Measurements from ENCODE around the gene VPS18. TPM values are rescaled to one million over a fixed set of nuclear protein-coding genes. Genes with fewer than 3 reads are reported as not detected.

Gene VPS18
- total RNA-seq, 1 donor from 2014 or later: 16.0 TPM

DNA sequence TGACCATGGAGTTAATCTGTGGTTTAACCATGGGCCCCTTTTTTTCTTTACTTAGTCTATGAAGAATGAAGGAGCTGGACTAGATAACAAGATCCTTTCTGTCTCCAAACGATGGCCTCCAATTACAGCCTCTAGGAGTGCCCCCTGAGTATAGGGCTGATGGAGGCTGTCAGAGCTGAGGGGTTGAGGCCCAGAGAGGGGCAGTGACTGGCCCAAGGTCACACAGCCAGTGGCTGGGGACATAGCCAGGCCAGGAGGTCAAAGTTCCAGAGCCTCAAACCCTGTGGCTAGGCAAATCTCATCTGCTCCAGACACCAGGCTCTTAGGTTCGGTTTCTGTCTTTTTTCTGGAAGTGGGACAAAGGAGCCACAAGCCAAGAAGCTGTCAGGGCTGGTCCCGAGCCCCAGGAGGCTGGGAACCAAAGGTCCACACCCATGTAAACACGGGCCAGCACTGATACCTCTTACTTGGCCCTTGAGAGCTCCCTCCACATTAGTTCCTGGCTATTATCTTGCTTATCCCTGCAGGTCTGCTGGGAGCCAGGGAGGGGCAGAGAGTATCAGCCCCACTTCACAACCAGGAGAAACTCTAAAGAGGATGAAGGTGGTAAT is 30.5 kb upstream of the VPS18 start:
- intact Hi-C loops (cut with DNase I): no loop called here
- DNase-seq (ENCODE audit: low spot score): no peak

DNA sequence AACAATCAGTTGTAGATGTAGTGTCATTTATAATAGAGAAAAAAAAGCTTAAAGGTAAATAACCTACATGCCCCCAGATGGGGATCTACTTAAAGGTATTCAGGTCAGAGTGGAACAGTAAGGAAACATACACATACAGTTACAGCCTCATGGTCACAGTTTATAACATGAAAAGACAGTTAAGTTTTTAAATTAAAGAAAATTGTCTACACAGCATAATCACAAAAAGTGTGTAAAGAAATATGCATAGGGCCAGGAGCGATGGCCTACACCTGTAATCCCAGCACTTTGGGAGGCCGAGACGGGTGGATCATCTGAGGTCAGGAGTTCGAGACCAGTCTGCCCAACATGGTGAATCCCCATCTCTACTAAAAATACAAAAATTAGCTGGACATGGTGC is 27.1 kb upstream of the VPS18 start:
- intact Hi-C loops (cut with DNase I): no loop called here
- no peak for DNase-seq (ENCODE audit: low spot score)

DNA sequence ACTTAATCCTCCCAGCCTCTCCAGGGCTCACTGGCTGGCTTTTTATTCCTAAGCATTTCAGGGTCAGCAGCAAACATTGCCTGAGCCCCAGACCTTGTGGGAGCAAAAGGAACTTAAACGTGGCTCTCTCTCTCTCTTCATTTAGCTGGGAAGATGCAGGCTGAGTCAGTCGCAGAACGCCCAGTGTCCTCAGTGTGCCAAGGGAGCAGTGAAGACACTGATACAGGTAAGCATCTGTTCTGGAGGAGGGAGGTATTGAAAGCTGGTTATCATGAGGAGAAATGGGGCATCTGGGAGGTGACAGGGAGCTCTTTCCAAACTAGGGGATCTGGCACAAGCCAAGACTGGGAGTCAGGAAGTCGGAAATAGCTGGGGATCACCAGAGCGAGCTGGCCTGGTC is 24.6 kb upstream of the VPS18 start:
- intact Hi-C loops (cut with DNase I): no loop called here
- DNase-seq (ENCODE audit: low spot score): no peak

DNA sequence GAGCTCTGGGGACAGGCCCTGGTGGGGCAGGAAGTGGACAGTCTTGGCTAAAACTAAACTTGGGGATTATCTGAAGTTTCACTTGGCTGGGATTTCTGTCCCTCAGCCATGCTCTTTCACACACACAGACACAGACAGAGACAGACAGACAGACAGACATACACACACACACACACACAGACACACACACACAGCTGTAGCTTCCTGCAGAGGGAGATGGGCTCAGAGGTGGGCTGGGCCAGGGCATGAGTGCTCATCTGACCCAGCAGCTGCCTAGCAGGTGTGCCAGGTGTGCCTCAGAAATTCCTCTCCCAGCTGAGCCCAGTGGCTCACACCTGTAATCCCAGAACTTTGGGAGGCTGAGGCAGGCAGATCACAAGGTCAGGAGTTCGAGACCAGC is 23.5 kb upstream of the VPS18 start:
- intact Hi-C loops (cut with DNase I): no loop called here
- DNase-seq (ENCODE audit: low spot score): no peak

DNA sequence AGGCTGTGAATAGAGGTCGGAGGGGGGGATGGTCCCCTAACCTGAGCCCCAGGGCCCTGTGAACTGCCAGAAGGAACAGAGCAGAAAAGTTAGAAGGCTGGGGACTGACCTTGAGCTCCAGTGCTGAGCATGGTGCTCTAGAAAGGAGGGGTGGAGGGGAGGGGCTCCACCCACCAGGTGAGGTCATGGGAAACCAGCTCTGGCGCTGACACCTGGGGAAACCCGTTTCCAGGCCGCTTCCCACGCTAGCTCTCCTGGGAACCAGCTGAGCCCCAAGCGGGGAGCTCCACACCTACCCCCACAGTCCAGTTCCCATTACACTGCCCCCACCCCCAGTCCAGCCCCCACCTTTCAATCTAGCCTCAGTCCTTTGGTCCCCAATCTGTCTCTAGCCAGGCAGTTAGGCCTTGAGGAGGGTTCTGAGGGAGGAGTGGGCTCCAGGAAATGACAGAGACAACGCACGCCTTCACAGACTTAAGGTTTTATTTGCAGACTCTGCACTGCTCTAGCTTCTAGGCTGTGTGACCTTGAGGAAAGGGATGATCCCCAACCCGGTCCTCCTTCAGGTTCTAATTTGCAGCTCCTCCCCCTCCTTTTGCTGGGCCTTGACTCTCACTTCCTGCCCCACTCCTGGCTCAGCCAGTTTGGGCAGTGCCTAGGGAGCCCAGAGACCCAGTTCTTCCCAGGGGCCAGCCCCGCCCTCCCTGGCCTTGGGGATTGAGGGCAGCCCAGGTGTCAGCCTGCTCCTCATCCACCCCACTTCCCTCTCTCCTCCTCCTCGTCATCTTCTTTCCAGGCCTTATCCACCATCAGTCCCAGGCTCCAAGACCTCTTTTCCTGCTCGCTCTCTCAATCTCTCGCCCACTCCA is 22.3 kb upstream of the VPS18 start:
- intact Hi-C loops (cut with DNase I): no loop called here
- DNase-seq (ENCODE audit: low spot score): no peak

DNA sequence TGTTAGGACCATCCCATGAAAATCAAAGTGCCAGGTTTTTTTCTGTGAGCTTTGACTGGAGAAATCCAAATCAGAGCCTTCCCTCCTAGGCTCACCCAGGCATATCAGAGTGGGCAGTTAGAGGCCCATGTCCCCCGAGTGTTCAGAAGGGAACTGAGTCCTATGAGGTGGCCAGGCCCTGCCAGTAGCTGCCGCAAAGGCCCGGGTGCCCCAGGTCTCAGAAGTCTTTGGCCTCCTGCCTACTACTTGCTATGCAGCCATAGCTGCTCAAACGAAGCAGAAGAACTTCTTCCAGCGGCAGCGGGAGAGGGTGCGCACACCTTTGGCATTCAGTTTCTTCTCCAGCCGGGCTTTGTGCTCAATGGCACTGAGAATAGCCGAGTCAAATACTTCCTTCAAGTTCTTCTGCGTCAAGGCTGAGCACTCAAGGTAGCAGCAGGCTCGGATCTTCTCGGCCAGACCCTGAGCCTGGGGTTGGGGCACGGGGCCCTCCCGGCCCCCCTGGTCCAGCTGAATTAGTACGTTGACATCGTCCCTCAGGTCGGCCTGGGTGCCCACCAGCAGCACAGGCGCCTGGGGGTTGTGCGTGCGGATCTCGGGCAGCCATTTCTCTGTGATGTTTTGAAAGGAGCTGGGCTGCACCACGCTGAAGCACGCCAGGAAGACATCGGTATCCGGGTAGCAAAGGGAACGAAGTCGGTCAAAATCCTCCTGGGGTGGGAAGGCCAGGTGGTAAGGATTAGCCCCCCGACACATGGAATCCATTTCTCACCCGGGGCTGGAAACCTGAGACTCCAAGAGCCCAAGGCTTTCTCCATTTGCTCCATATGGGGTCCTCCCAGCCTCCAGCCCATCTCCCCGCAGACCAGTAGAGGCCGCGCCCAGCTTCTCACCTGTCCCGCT is 21.2 kb upstream of the VPS18 start:
- intact Hi-C loops (cut with DNase I): no loop called here
- DNase-seq (ENCODE audit: low spot score): no peak

DNA sequence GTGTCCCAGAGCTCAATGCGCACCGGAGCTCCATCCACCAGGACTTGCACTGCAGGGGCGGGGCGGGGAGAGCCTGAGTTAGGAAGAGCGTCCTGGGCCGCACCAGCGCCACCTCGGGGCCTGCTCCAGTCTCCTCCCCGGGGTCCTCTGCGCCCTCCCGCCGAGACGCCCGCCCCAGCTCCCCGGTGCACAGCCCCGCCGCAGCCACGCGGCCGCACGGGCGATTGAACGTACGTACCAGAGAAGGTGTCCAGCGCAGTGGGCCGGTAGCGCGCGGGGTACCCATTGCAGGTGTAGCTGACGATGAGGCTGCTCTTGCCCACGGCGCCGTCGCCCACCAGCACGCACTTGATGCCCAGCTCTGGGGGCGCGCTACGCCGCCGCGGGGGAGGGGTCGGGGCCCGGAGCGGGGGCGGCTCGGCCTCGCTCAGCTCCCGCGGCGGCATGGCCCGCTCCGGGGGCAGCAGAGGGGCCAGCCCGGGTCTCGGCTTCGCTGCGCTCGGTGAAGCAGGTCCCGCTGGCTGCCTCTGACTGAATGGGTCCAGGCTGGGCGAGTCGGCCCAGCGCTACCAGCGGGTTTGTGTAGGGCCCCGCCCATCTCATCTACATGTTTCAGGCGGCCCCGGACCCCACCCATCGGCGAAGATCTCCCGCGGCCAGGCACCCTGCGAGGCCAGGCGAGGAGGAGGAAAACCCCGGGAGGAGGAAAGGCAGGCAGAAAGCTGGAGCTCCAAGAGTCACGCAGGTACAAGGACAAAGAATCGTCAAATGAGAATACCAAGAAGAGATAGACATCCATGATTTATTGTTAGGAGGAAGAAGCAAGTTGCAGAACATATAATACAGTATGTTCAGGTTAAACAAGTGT is 20.3 kb upstream of the VPS18 start, which contains the start of gene RHOV:
RHOV (minus strand) TSS at position 541 of the 868 bp plus-strand sequence; CDS start at position 446, 95 bp downstream.
- intact Hi-C loops (cut with DNase I): no loop called here
- DNase-seq (ENCODE audit: low spot score): no peak

DNA sequence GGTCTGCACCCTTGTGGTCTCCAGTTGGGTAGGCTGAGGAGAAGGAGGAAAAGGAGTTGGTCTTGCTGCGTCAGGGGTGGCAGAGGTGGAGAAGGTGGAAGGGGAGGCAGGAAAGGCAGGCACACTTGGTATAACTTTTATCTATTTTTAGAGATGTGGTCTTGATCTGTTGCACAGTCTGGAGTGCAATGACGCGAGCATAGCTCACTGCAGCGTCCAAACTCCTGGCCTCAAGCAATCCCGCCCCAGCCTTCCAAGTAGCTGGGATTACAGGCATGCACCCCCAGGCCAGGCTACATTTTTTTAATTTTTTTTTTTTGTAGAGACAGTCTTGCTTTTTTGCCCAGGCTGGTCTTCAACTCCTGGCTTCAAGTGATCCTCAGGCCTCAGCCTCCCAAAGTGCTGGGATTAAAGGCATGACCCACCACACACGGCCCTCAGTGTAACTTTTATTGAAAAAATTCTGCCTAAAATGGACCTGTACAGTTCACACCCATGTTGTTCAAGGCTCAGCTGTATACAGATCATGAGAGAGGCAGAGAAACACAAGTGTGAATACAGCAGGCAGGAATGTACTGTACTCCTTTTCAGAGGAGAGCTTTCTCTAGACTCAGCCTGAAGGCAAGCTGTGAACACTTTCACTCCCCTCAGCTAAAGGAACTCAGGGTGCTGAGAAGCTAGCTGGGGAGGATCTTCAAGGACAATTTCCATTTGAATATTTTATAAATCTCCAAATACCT is 18.1 kb upstream of the VPS18 start:
- no peak for DNase-seq (ENCODE audit: low spot score)
- intact Hi-C loops (cut with DNase I): no loop called here

DNA sequence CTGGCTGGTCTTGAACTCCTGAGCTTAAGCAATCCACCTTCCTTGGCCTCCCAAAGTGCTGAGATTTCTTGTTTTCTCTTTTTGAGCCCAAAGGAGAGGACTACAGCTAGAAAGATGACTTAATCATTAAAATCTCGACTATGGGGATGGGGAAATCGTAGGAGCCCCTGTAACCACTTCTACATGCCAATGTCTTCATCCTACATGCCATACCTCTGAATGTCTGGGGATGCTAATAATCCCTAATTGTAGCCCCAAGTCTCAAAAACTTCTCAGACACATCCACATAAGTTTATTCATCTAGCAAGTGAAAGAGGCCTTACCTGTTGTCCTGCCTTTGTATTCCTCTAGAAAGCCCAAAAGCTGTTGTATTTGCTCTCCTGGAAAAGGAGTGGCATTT is 16.6 kb upstream of the VPS18 start:
- no peak for DNase-seq (ENCODE audit: low spot score)
- intact Hi-C loops (cut with DNase I): no loop called here

DNA sequence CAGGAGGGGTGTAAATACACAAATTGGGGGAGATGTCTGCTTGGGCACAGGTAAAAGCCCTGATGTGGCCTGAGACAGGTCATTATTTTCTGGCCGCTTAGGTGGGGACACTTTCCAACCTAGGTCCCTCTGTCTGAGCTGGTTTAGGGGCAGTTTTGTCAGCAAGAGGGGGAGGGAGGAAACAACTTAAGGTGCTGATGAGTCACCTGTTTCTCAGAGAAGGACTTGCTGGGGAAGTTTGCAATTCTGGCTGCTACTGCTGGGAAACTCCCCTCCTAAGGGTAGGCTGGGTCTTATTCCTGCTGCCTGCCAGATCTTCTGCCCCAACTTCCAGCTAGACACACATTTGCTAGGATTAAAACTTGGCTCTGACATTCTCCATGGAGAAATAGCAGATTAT is 15.5 kb upstream of the VPS18 start:
- no peak for DNase-seq (ENCODE audit: low spot score)
- intact Hi-C loops (cut with DNase I): no loop called here

DNA sequence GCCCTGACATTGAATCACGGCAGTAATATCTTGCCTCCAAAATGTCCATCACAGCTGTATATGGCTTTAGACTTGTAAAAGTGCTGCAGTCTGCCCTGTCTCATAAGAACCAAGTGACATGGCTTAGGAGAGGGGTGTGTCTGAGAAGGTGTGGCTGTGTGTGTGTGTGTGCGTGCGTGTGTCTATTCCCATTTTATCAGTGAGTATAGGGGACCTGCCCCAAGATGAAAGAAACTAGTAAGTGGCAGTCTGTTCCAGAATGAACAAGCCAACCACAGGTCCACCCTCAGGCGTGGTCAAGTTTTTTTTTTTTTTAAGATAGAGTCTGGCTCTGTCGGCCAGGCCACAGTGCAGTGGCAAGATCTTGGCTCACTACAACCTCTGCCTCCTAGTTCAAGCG is 14.6 kb upstream of the VPS18 start:
- no peak for DNase-seq (ENCODE audit: low spot score)
- intact Hi-C loops (cut with DNase I): no loop called here

DNA sequence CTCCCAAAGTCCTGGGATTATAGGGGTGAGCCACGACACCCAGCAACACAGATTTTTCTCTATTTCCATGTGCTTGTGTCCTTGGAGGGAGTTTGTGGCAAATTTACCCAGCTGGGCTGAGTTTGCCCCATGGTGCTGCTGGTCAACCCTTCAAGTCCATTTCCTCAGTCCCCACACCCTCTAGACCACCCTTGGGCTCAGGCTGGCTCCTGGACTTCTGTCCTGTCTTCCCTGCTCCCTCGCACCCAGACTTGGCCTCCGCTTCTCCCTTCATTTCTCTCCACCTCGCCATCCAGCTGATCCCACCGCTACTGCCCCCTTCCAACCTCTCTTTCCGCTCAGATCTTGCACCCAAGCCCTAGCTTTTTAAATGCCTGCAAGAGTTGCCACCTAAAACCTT is 12.9 kb upstream of the VPS18 start:
- DNase-seq (ENCODE audit: low spot score): no peak
- intact Hi-C loops (cut with DNase I): no loop called here

DNA sequence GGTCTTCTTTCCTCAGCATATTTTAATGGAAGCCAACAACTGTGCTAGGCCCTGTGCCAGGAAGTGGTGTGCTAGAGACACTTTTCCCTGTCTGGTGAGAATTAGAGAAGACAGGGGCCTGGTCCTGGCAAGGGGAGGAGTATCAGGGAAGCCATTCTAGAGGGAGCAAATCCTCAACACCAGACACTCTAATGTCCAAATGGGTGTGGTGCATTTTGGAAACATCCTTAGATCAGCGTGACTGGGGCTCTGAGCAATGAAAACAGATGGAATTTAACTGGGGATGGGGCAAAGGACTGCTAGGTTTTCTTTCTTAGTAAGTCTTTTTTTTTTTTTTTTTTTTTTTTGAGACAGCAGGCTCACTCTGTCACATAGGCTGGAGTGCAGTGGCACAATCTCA is 7.7 kb upstream of the VPS18 start:
- DNase-seq (ENCODE audit: low spot score): no peak
- intact Hi-C loops (cut with DNase I): no loop called here

DNA sequence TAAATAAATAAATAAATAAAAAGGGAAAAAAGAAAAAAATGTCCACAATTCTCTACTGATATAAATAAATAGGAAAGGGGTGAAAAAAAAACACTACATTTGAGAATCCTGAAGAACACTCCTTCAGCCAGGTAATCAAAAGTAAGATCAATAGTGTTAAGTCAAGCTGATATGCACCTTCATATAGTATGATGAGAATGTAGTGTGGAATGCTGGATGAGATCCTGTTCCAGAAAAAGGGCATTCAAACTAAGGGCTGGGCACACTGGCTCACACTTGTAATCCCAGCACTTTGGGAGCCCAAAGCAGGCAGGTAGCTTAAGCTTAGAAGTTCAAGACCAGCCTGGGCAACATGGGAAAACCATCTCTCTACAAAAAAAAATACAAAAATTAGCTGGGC is 5.1 kb upstream of the VPS18 start:
- DNase-seq (ENCODE audit: low spot score): no peak
- intact Hi-C loops (cut with DNase I): no loop called here

DNA sequence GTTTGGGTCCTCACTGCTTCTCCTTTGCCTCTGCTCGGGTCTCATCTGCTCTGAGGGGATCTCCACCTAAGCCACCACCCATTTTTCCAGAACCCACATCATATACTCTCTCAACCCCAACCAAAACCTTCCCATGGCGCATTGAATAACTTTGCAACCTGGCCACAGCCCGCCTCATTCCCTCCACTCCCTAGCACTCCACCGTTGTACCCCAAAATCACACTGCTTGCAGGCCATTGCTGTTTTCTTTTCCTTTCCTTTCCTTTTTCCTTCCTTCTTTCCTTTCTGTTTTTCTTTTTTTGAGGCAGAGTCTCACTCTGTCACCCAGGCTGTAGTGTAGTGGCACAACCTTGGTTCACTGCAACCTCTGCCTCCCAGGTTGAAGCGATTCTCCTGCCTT is 3.1 kb upstream of the VPS18 start:
- intact Hi-C loops (cut with DNase I): loop anchor here (1.0 to 10.0 kb wide), 4 partner anchors 33 to 299 kb away; partner anchors contain the start of genes KNL1 and RMDN3
- no peak for DNase-seq (ENCODE audit: low spot score)

DNA sequence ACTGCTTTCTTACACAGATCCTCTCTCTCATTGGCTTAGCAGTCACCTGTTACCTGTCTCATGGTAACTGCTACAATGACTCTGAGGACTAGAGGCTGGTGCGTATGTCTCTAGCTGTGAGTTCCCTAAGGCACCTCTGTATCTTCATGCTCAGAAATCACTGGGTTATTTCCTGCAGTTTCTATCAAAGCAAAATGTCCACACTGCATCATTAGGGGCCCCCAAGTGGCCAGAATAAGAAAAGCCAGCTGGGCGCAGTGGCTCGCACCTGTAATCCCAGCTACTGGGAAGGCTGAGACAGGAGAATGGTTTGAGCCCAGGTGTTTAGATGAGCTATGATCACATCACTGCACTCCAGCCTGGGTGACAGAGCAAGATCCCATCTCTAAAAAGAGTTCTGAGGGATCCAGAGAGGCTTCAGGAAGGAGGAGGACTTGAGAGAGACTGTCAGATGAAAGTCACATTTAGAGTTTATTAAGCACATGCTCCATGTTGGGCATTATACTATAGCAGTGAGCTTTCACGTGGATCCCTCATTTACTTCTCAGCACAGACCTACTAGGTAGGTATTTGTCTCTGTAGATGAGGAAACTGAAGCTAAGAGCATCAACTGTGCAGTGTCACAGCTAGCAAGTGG is 2.3 kb upstream of the VPS18 start:
- no peak for DNase-seq (ENCODE audit: low spot score)
- intact Hi-C loops (cut with DNase I): loop anchor here (1.0 to 10.0 kb wide), 5 partner anchors 34 to 300 kb away; partner anchors contain the start of genes KNL1 and RMDN3

DNA sequence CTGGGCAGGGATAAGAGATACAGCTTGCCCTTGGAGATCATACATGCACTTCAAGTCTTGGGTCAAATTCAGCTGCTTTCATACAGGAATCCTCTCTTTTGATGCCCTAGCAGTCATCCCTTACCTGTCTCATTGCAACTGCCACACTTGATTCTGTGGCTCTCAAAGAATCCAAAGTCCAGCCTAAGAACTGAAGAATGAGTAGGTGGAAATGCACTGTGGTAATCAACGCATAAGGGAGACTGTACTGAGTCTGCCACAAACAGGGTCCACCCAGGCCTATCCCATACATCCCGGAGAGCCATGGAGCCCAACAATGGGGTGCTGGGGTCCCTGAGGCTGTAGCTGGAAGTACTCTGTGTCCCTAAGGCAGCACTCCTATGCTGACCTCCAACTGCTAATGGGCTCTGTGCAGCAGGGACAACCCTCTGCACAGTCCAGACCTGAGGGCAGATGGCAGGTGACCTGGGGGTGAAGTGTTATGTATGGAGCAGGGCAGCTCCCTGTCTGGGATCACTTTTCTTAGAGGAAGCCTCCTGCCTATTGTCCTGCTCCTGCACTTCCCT is 1.7 kb upstream of the VPS18 start:
- intact Hi-C loops (cut with DNase I): loop anchor here (2.0 to 10.0 kb wide), 4 partner anchors 138 to 300 kb away; partner anchors contain the start of genes KNL1 and RMDN3

More for the DNA sequence above, 1.7 kb upstream of the VPS18 start:
- no peak for DNase-seq (ENCODE audit: low spot score)
